IPS-NIHi7 (cell line): ENCODE data around the gene ZC3H12A.

Source experiments
- DNase-seq: peaks from one replicate; pipeline ENCODE4 v3.0.0; 2012; ENCODE audit warnings: mixed read lengths; ENCODE audit errors: extremely low spot score

The ZC3H12A gene

DNA sequence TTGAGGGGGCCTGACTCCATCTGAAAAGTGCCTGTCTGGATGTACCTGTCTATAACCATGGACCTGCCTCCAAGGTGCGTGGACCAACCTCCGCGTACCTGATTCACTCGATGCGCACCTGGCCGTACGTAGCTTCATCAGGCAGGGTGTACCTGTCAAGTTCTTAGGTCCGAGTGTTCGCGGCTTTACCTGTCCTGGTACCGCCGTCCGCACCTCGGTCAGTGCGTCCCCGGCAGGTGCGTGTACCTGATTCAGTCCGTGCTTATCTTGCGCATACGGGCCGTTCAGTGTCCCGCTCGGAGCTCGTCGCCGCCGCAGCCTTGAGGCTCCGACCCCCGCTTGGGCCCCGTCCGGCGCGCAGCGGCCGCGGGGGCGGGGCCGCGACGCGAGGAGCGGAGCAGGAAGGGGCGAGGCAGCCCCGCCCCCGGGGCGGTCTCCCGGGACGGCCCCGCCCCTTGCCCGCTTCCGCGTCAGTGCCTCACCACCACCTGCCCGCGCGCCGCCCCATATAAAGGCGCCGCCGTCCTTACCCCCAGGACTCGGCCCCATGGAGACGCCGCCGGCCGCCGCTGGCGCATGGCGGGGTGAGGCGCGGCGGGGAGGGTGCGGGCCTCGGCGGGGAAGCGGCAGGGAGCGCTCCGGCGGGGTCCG, at the start of gene ZC3H12A:
TSS of gene ZC3H12A (plus strand) at position 535 of the 651 bp plus-strand sequence. CDS start 917 bp downstream, outside the sequence.
- DNase-seq = peak; percentile 96

- no peak for DNase-seq
Observed at GRCh38 chr1:37425221-37425620, 49.2 kb upstream of the ZC3H12A start.

DNA sequence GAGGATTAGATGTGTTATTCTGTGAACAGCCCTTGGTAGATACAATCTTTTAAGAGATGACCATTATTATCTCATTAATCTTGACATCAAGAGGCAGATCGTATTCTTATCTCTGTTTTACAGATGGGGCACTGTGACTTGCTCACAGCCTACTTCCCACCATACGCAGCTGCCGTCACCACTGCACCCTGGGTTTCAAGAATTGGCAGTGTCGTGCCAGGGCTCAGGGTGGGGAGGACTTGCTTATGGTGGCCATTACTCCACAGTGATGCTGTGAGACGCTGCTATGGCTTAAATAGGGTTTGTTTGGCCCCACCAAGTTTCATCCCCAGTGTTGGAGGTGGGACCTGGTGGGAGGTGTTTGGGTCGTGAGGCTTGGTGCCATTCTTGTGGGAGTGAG, 45.4 kb upstream of the ZC3H12A start:
- no peak for DNase-seq

DNA sequence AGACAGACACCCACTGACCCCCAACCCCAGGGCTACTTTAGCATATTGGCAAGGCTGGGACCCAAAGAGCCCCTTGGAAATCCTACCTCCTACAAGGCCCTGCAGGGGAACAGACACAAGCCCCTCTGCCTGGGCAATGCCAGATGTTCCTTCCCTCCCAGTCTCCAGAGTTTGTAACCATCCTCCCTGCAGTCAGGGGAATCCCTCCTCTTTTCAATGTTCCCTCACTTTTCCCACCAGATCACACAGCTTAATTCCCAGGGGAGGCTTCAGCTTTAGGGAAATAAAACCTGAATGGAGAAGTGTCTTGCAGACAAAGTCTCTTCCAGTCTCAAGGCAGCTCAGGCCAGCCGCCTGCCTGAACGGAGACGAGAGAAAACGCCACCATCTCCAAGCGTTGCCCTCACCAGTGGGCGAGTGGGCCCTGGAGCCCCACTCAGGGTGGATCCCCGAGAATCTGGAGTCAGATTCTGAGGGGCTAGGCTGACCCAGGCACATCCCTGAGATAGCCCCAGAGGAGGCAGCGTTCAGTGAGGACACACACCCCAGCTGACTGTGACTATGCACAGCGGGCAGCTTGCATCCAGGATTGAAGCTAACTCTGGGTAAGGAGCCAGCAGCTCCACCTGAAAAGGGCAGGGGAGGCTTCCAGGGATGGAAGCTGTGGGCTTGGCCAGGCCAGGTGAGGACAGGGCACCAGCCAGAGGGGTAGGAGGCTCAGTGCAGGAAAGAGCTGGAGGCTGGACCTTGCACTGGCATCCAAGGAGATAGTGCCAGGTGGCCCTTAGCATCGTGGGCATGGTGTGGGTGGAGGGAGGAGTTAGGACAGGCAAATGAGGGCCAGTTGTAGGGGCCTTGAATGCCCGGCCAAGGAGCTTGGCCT, 44.0 kb upstream of the ZC3H12A start:
- no peak for DNase-seq

DNA sequence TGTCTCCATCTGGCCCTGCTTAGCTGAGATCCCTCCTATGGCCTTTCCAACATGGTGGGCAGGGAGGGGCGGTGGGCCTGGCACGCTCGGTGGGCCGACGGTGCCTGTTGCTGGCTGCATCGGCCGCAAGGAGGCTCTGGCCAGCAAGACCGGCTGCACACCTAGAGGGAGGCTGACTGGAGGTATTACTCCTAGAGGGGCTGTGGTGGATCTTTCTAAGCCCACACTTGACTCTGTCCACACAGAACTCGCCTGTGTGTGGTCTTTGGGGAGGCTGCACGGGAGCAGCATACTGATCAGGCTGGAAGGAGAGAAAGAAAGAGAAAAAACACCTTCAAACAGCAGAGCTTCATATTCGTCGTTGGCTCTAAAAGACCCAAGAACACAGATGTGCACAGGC, 41.7 kb upstream of the ZC3H12A start:
- no peak for DNase-seq

DNA sequence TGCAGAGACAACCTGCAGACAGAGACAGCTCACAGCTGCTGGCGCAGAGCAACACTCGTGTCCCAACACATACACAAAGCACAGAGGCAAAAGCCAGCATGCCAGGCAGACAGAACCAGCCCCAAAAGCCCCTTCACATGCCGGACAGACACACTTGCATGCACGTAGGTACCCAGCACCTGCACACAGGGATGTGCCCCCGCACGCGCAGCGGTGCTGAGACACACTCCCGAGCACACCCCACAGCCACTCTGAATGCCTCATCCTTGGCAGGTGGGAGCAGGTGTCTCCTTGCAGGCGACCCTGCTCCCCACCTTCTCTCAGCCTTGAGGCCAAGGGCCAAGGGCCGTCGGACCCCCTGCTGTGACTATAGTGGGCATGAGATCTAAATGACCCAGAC, 41.2 kb upstream of the ZC3H12A start:
- no peak for DNase-seq

DNA sequence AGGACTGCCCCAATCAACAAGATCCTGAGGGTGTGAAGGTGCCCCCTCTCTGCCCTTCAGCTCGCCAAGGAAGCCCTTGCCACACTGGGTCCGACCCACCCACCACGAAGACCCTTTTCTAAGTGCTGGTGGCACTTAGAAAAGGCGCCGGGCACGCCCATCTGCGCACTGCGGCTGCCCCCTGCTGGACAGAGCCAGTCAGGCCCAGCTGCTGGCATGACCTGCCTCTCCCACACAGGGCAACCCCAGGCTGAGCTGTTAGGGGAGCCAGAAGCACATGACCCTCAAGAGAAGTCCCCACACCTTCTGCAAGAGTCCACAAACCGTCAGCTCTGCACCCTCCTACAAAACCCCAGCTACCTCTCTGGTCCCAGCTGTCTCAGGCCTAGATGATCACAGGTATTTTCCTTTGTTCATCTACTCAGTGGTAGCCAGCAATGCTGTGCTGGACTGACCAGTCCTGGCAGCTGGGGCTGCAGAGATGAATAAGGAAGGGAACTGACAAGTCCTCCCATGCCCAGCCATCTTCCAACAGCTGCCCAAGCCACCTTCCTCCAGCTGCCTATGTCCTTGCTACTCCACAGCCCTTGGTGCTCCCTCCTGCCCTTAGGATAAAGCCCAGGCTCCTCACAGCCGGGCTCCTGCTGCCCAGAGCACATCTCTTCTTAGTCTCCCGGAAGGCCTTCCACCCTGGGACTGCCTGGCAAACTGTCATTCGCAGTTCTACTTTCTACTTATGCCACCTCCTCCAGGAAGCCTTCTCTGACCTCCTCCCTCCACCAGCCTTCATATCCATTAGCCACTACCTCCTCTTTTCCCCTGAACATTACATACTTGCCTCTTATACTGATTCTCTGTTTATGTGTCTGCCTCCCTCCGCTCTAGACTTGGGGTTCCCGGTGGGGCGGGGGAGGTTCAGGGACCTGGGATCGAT, 39.8 kb upstream of the ZC3H12A start:
- peak; percentile 93 for DNase-seq

- DNase-seq = no peak
Observed at GRCh38 chr1:37437087-37437486, 37.3 kb upstream of the ZC3H12A start.

GRCh38 chr1:37438037-37438868, 36.1 kb upstream of the ZC3H12A start:
- DNase-seq = peak; percentile 28

- DNase-seq = peak; percentile 63
Observed at GRCh38 chr1:37438869-37439343, 35.5 kb upstream of the ZC3H12A start.

DNA sequence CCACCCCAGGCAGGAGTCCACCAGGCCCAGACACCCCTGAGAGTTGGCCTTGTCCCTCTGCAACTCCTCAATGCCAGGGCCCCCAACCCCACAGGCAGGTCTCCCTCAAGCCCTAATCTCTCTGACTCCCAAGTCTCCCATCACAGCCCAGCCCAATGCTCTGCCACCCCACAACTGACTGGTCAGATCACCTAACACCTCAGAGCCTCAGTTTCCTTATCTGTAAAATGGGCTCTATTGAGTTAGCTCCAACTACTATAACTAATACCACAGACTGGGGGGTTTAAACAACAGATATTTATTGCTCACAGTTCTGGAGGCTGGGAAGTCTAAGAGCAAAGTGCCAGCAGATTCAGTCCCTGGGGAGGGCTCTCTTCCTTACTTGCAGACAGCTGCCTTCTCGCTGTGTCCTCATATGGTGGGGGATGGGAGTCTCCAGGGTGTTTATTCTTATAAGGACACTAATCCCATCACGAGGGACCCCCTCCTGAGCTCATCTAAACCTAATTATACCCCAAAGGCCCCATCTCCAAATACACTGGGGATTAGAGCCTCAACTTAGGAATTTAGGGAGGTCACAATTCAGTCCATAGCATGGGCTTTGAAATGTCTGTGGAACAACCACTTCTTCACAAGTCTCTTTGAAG, 34.9 kb upstream of the ZC3H12A start:
- DNase-seq = no peak

DNA sequence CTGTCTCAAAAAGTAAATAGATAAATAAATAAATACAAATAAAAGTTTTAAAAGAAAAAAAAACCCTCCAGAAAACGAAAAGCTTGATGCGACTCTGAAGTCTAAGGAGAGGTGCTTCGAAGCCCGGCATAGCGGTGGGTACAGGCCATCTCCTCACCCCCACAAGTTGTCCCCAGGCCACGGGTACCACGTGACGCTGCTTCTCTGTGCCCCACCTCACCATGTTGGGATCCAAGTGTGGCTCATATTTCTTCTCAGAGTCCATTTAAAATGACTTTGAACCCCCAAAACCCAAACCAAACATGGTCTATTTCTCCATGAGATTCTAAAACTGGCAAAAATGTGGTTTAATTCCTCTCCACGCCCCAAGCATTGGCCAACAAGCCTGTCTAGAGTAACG, 32.9 kb upstream of the ZC3H12A start:
- DNase-seq = no peak

- DNase-seq = no peak
Observed at GRCh38 chr1:37442139-37442538, 32.2 kb upstream of the ZC3H12A start.

GRCh38 chr1:37442644-37443043, 31.7 kb upstream of the ZC3H12A start:
- DNase-seq = no peak

- DNase-seq = no peak
Observed at GRCh38 chr1:37446874-37447273, 27.5 kb upstream of the ZC3H12A start.

GRCh38 chr1:37448185-37448584, 26.2 kb upstream of the ZC3H12A start:
- no peak for DNase-seq

- no peak for DNase-seq
Observed at GRCh38 chr1:37448691-37449417, 25.5 kb upstream of the ZC3H12A start.

- no peak for DNase-seq
Observed at GRCh38 chr1:37449936-37450335, 24.4 kb upstream of the ZC3H12A start.

DNA sequence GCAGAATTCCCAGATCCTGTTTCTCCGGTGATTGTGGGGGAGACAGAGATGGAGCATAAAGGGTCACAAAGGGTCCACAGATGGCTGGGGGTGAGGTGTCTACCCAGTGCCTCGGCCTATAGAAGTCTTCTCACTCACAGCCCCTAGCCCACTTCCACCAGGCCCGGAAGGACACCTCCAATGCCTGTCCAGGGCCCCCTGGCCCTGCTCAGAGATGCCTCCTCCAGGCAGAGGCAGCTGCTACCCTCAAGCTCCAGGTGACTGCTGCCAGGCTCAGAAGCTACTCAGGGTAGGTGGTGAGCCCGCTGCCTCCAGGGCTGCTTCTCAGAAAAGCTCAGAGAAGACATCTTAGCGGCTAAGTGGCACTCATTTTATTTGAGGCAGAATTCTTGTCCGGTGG, 22.0 kb upstream of the ZC3H12A start:
- DNase-seq = no peak

GRCh38 chr1:37453647-37454046, 20.7 kb upstream of the ZC3H12A start:
- no peak for DNase-seq
